IMR-90 (cell line): ENCODE measurements around the gene RALA. TPM values are rescaled to one million over a fixed set of nuclear protein-coding genes. Genes with fewer than 3 reads are reported as not detected.
A peak's percentile ranks its signal among the peaks of the same experiment; 100 is the strongest.

ENCODE experiments used
- ATAC-seq: fragments of 200-7000 bp; cut with Tn5 transposase; 2 replicates; pipeline ENCODE4 v1.9.1; 2020; ENCODE audit warnings: low read depth, mild to moderate bottlenecking, moderate library complexity
- BruUV-seq: library from RNA; stranded (reverse); fragments of 400-500 nt; replicated peaks from 2 replicates; lab custom pipeline; 2021; lab: Mats Ljungman, UMichigan
- CTCF ChIA-PET: fragments of 300-600 bp; formaldehyde crosslinking; extraction: SDS; loops from one replicate; lab custom pipeline; 2021; ENCODE audit warnings: antibody characterized with exemption; lab: Yijun Ruan, JAX
- POLR2A ChIA-PET: fragments of 300-600 bp; sonication (Branson Sonifier 250); formaldehyde crosslinking; loops from one replicate; lab custom pipeline; 2022; ENCODE audit warnings: antibody characterized with exemption; ENCODE audit not compliant: unreplicated experiment; lab: Charles Lee
- DNase-seq: peaks from one replicate; pipeline ENCODE4 v3.0.0; 2013
- H2AFZ ChIP-seq: replicated peaks from 2 replicates; pipeline ENCODE3; 2013; ENCODE audit warnings: low read length, mild to moderate bottlenecking; ENCODE audit not compliant: poor library complexity
- H2AK5ac ChIP-seq: 2 replicates; pipeline ENCODE4 v1.6.1; 2013; ENCODE audit warnings: low read depth, low read length, inconsistent platforms
- H2AK9ac ChIP-seq: replicated peaks from 2 replicates; pipeline ENCODE3; 2013; ENCODE audit warnings: mild to moderate bottlenecking, low read depth, low read length, moderate library complexity; ENCODE audit not compliant: poor library complexity
- H2BK120ac ChIP-seq: 2 replicates; pipeline ENCODE4 v1.6.1; 2013; ENCODE audit warnings: low read depth, low read length, inconsistent platforms
- H2BK15ac ChIP-seq: 3 replicates; pipeline ENCODE4 v1.6.1; 2013; ENCODE audit warnings: low read depth, low read length, inconsistent platforms
- H2BK20ac ChIP-seq: 2 replicates; pipeline ENCODE4 v1.6.1; 2013; ENCODE audit warnings: low read depth, mild to moderate bottlenecking, inconsistent platforms, low read length, moderate library complexity
- H2BK5ac ChIP-seq: 2 replicates; pipeline ENCODE4 v1.6.1; 2013; ENCODE audit warnings: mild to moderate bottlenecking, low read depth, low read length, inconsistent platforms; ENCODE audit not compliant: poor library complexity, severe bottlenecking
- H3K14ac ChIP-seq: replicated peaks from 2 replicates; pipeline ENCODE4 v1.6.1; 2013; ENCODE audit warnings: low read depth, low read length, inconsistent platforms
- H3K18ac ChIP-seq: 2 replicates; pipeline ENCODE4 v1.6.1; 2013; ENCODE audit warnings: low read depth, low read length, control low read depth
- H3K23ac ChIP-seq: 2 replicates; pipeline ENCODE4 v1.6.1; 2013; ENCODE audit warnings: low read depth, low read length, inconsistent platforms
- H3K27ac ChIP-seq: 2 replicates; pipeline ENCODE4 v1.5.1; 2013; ENCODE audit warnings: mild to moderate bottlenecking, control low read depth, low read length; ENCODE audit not compliant: insufficient read depth
- H3K27me3 ChIP-seq: 2 replicates; pipeline ENCODE4 v1.6.1; 2013; ENCODE audit warnings: low read length; ENCODE audit not compliant: control insufficient read depth, insufficient read depth
- H3K36me3 ChIP-seq: 2 replicates; pipeline ENCODE4 v1.6.1; 2013; ENCODE audit warnings: low read length, mixed read lengths; ENCODE audit not compliant: control insufficient read depth, insufficient read depth
- H3K4ac ChIP-seq: 2 replicates; pipeline ENCODE4 v1.6.1; 2013; ENCODE audit warnings: low read depth, low read length, inconsistent platforms
- H3K4me1 ChIP-seq: 2 replicates; pipeline ENCODE4 v1.6.1; 2013; ENCODE audit warnings: low read length, mixed read lengths; ENCODE audit not compliant: control insufficient read depth, insufficient read depth
- H3K4me2 ChIP-seq: 2 replicates; pipeline ENCODE4 v1.6.1; 2013; ENCODE audit warnings: low read depth, mild to moderate bottlenecking, control low read depth, low read length, moderate library complexity
- H3K4me3 ChIP-seq: 2 replicates; pipeline ENCODE4 v1.5.1; 2013; ENCODE audit warnings: low read depth, mild to moderate bottlenecking, control low read depth, low read length, moderate library complexity; ENCODE audit not compliant: insufficient read depth
- H3K56ac ChIP-seq: 2 replicates; pipeline ENCODE4 v1.6.1; 2013; ENCODE audit warnings: low read length, inconsistent platforms; ENCODE audit not compliant: insufficient read depth; ENCODE audit errors: extremely low read depth
- H3K79me1 ChIP-seq, 2 experiments: 2 replicates each; pipeline ENCODE4 v1.6.1; 2013; ENCODE audit warnings: low read length in 2 of 2, inconsistent platforms in 1 of 2, low read depth in 1 of 2
- H3K9ac ChIP-seq: 2 replicates; pipeline ENCODE4 v1.6.1; 2013; ENCODE audit warnings: low read depth, low read length, control low read depth
- H3K9me1 ChIP-seq: 2 replicates; pipeline ENCODE4 v1.6.1; 2013; ENCODE audit warnings: low read length, inconsistent platforms; ENCODE audit not compliant: insufficient read depth
- H3K9me3 ChIP-seq: 2 replicates; pipeline ENCODE4 v1.6.1; 2013; ENCODE audit warnings: low read length; ENCODE audit not compliant: control insufficient read depth, insufficient read depth
- H4K20me1 ChIP-seq: 2 replicates; pipeline ENCODE4 v1.6.1; 2013; ENCODE audit warnings: low read length, inconsistent platforms; ENCODE audit not compliant: insufficient read depth
- H4K5ac ChIP-seq: 2 replicates; pipeline ENCODE4 v1.6.1; 2013; ENCODE audit warnings: mild to moderate bottlenecking, low read depth, low read length, control low read depth
- H4K8ac ChIP-seq, 2 experiments: 2 replicates each; pipeline ENCODE4 v1.6.1; 2013; ENCODE audit warnings: low read depth in 2 of 2, low read length in 2 of 2, control low read depth in 1 of 2, inconsistent platforms in 1 of 2
- H4K91ac ChIP-seq: 2 replicates; pipeline ENCODE4 v1.6.1; 2013; ENCODE audit warnings: low read depth, low read length, inconsistent platforms; ENCODE audit not compliant: insufficient read depth
- BHLHE40 ChIP-seq: fragments of 150-350 bp; IDR thresholded peaks from 2 replicates; pipeline ENCODE4 v1.6.1; 2016; ENCODE audit warnings: mild to moderate bottlenecking, low read depth, low read length
- CEBPB ChIP-seq: IDR thresholded peaks from 2 replicates; pipeline ENCODE4 v1.6.1; 2012; ENCODE audit warnings: low read depth, low read length, improper control_type of control experiment
- CHD1 ChIP-seq: IDR thresholded peaks from 2 replicates; pipeline ENCODE4 v1.6.1; 2012; ENCODE audit warnings: low read depth, low read length, improper control_type of control experiment
- CTCF ChIP-seq: conservative IDR thresholded peaks from 2 replicates; pipeline ENCODE4 v1.5.1; 2012; ENCODE audit warnings: mild to moderate bottlenecking, low read depth, low read length, improper control_type of control experiment
- FOS ChIP-seq: fragments of 150-350 bp; IDR thresholded peaks from 2 replicates; pipeline ENCODE4 v1.6.1; 2016; ENCODE audit warnings: low read depth, low read length
- MAFK ChIP-seq: IDR thresholded peaks from 2 replicates; pipeline ENCODE4 v1.6.1; 2012; ENCODE audit warnings: low read depth, low read length, improper control_type of control experiment
- MAZ ChIP-seq: IDR thresholded peaks from 2 replicates; pipeline ENCODE4 v1.6.1; 2012; ENCODE audit warnings: low read depth, mild to moderate bottlenecking, low read length, improper control_type of control experiment, moderate library complexity, borderline replicate concordance
- MXI1 ChIP-seq: IDR thresholded peaks from 2 replicates; pipeline ENCODE4 v1.6.1; 2012; ENCODE audit warnings: low read depth, mild to moderate bottlenecking, low read length, moderate library complexity, borderline replicate concordance
- NFE2L2 ChIP-seq: fragments of 150-350 bp; IDR thresholded peaks from 2 replicates; pipeline ENCODE4 v1.6.1; 2016; ENCODE audit warnings: low read depth, mild to moderate bottlenecking, low read length
- POLR2A ChIP-seq: IDR thresholded peaks from 2 replicates; pipeline ENCODE4 v1.6.1; 2012; ENCODE audit warnings: mild to moderate bottlenecking, low read depth, low read length
- RCOR1 ChIP-seq: IDR thresholded peaks from 2 replicates; pipeline ENCODE4 v1.6.1; 2012; ENCODE audit warnings: mild to moderate bottlenecking, low read length, improper control_type of control experiment; ENCODE audit not compliant: insufficient replicate concordance
- RFX5 ChIP-seq: IDR thresholded peaks from 2 replicates; pipeline ENCODE4 v1.8.0; 2012; ENCODE audit warnings: low read depth, mild to moderate bottlenecking, low read length, moderate library complexity
- SMC3 ChIP-seq: fragments of 150-350 bp; IDR thresholded peaks from 2 replicates; pipeline ENCODE4 v1.6.1; 2016; ENCODE audit warnings: low read depth, mild to moderate bottlenecking, antibody characterized with exemption, low read length, moderate library complexity
- WGBS, 2 experiments: methylation state at CpG; one replicate each; pipeline versions ENCODE4 v1.1.5 to v1.1.7; 2013; ENCODE audit warnings: missing lambda C conversion rate in 2 of 2; ENCODE audit not compliant: insufficient read length in 1 of 2; ENCODE audit errors: extremely low coverage in 2 of 2; 5-methylcytosine and 5-hydroxymethylcytosine counted together
- dilution Hi-C: fragments of 300-500 bp; cut with HindIII; formaldehyde crosslinking; loops from one replicate; pipeline ENCODE4 v1.14.3; 2018; ENCODE audit warnings: low sequenced_read_pairs; ENCODE audit not compliant: unreplicated experiment
- in situ Hi-C: fragments of 300-500 bp; cut with MboI; formaldehyde crosslinking; loops from 3 replicates; pipeline ENCODE4 v1.14.3; 2019; ENCODE audit warnings: low sequenced_read_pairs, inconsistent platforms, mixed read lengths
- intact Hi-C: fragments of 100-400 bp; cut with micrococcal nuclease; formaldehyde crosslinking; loops from 2 replicates; pipeline ENCODE4 v1.10.0; 2022
- polyA plus RNA-seq, 3 experiments: library from polyadenylated mRNA; depleted of rRNA; stranded (reverse); fragments of >200 nt; gene quantifications; 2 replicates each; pipeline ENCODE4 v1.2.3, GENCODE V29; 2012; ENCODE audit warnings: low replicate concordance in 1 of 3
- total RNA-seq: library from RNA; depleted of rRNA; stranded (reverse); fragments of >200 nt; gene quantifications from 2 replicates; pipeline ENCODE4 v1.2.3, GENCODE V29; 2012
- TF ChIP-seq, protein P1 (sequence below): fragments of 150-350 bp; IDR thresholded peaks from 2 replicates; pipeline ENCODE4 v1.6.1; 2016; ENCODE audit warnings: low read depth, mild to moderate bottlenecking, low read length, moderate library complexity, borderline replicate concordance
- TF ChIP-seq, protein P2 (sequence below): fragments of 150-350 bp; IDR thresholded peaks from 2 replicates; pipeline ENCODE4 v1.6.1; 2017; ENCODE audit warnings: mild to moderate bottlenecking, antibody characterized with exemption, low read length, low read depth

Gene RALA
- total and polyA plus RNA-seq, 2 of the 4 experiments (the other 2 are of a cell fraction): 7.7 to 20.5 TPM

GRCh38 chr7:39741942-39742623 is 118.7 kb downstream of the RALA start:
- Histone ChIP-seq H2AK5ac (no peak overlapping the region; the same call in 1 of the 2 replicates), H4K91ac (no peak overlapping the region), H4K5ac (no peak overlapping the region), H3K18ac (no peak overlapping the region), H3K23ac (no peak overlapping the region), H2AFZ (no peak overlapping the region), H3K27ac (no peak overlapping the region), H3K4ac (no peak overlapping the region), H3K9me3 (no peaks in the 10 kb centered on the region), H3K27me3 (no peaks in the 10 kb centered on the region), H3K4me3 (no peak overlapping the region), H4K8ac (no peak overlapping the region), H3K79me1 (peaks cover 14 to 39% of the 10 kb centered on the region in 2 experiments; a peak in 3 of 4 replicates), H4K20me1 (no peaks in the 10 kb centered on the region), H3K36me3 (no peaks in the 10 kb centered on the region), H2BK20ac (no peak overlapping the region), H3K56ac (no peak overlapping the region), H3K4me2 (no peak overlapping the region), H2BK120ac (no peak overlapping the region), H3K9ac (no peak overlapping the region), H2BK15ac (no peak overlapping the region), H3K4me1 (no peaks in the 10 kb centered on the region; the same call in 1 of the 2 replicates), H2AK9ac (no peak overlapping the region), H3K9me1 (no peaks in the 10 kb centered on the region), H3K14ac (no peak overlapping the region), H2BK5ac (no peak overlapping the region)
- DNase-seq (peak; percentile 41), ATAC-seq (peak; percentile 61)
- intact Hi-C loops (no loop called here), dilution Hi-C loops (no loop called here), in situ Hi-C loops (loop anchor here (25.0 kb wide), 1 partner anchor 905 kb away; no protein-coding TSS in a partner anchor)
- no TSS peak for BruUV-seq
- CTCF ChIA-PET: interaction anchor here (0.6 to 2.6 kb wide), 3 partner anchors 21 to 162 kb away, joined by 3 to 24 read pairs (median 3); no protein-coding TSS in a partner anchor
- POLR2A ChIA-PET: no interaction called here
- WGBS, 2 experiments: 91% methylated on average over 10 of the region's 13 CpGs; no CpG with 5 or more reads in 1 of the 2 experiments
- TF ChIP-seq NFE2L2 (no peak), CTCF (peak; percentile 61), RFX5 (no peak), RCOR1 (no peak), MXI1 (no peak), MAZ (no peak), MAFK (no peak), BHLHE40 (no peak), CEBPB (no peak), POLR2A (no peak), CHD1 (no peak), SMC3 (peak; percentile 45), FOS (no peak)
- TF ChIP-seq, protein P1, sequence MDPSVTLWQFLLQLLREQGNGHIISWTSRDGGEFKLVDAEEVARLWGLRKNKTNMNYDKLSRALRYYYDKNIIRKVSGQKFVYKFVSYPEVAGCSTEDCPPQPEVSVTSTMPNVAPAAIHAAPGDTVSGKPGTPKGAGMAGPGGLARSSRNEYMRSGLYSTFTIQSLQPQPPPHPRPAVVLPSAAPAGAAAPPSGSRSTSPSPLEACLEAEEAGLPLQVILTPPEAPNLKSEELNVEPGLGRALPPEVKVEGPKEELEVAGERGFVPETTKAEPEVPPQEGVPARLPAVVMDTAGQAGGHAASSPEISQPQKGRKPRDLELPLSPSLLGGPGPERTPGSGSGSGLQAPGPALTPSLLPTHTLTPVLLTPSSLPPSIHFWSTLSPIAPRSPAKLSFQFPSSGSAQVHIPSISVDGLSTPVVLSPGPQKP: no peak
- TF ChIP-seq, protein P2, sequence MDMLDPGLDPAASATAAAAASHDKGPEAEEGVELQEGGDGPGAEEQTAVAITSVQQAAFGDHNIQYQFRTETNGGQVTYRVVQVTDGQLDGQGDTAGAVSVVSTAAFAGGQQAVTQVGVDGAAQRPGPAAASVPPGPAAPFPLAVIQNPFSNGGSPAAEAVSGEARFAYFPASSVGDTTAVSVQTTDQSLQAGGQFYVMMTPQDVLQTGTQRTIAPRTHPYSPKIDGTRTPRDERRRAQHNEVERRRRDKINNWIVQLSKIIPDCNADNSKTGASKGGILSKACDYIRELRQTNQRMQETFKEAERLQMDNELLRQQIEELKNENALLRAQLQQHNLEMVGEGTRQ: no peak
